T-helper 22 cell (primary cell): ENCODE results near the gene TLCD1.
A peak's percentile ranks its signal among the peaks of the same experiment; 100 is the strongest.

Source experiments
- DNase-seq: peaks from one replicate; pipeline ENCODE4 v3.0.0-alpha.2; 2020; ENCODE audit warnings: low read depth

Gene TLCD1, protein sequence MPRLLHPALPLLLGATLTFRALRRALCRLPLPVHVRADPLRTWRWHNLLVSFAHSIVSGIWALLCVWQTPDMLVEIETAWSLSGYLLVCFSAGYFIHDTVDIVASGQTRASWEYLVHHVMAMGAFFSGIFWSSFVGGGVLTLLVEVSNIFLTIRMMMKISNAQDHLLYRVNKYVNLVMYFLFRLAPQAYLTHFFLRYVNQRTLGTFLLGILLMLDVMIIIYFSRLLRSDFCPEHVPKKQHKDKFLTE

GRCh38 chr17:28726226-28726626, at the start of gene TLCD1:
Gene TLCD1, minus strand, starts transcription at chr17:28726233. Its CDS starts 136 bp downstream, at chr17:28726097.
- peak; percentile 58 for DNase-seq

GRCh38 chr17:28774206-28774605, 48.2 kb upstream of the TLCD1 start:
- no peak for DNase-seq

DNA sequence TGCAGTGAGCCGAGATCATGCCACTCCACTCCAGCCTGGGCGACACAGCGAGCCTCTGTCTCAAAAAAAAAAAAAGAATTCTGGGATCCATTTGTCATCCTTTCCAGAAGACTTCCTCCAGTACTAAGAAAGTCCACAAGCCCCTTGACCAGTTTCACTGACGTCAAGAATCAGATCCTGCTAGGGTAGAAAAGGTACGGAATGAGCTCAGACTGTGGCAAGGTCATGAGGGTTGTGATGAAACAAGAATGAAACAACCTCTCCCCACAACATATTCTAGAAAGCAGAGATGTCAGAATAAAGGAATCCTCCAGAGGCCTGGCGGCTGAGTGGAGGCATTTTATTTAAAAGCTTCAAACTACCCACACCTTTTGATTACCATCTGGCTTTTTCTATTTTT, 47.7 kb upstream of the TLCD1 start:
- DNase-seq, result no peak

GRCh38 chr17:28765038-28765437, 39.0 kb upstream of the TLCD1 start:
- no peak for DNase-seq

- peak; percentile 32 for DNase-seq
Observed at GRCh38 chr17:28763804-28764266, 37.8 kb upstream of the TLCD1 start.

GRCh38 chr17:28763137-28763799, 37.2 kb upstream of the TLCD1 start:
- DNase-seq, result no peak

GRCh38 chr17:28760601-28761562, 34.8 kb upstream of the TLCD1 start:
- no peak for DNase-seq

DNA sequence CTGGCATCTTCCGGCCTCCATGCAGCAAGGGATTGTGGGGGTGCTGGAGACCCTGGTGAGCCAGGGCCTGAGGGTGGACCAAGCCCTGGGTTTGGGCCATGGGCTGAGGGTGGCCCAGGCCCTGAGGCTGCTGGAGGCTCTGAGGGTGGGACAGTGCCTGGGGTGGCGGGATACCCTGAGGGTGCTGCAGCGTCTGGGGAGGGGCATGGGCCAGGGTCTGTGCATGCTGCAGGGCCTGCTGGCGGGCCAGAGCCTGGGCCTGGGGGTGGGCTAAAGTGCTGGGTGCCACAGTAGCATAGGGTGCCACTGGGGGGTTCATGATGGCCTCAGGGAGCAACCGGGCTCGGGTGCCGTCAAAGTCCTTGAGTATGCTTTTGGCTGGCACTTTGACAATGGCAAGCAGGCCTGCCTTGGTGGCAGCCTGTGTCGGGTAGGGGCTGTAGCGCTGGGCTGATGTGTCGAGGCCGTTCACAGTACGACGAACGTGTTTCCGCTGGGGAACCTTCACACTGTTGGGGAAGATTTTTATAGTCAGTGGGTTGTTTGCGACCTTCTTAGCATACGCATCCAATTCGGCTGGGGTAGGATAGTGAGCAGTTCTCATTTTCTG, 33.3 kb upstream of the TLCD1 start:
- no peak for DNase-seq

DNA sequence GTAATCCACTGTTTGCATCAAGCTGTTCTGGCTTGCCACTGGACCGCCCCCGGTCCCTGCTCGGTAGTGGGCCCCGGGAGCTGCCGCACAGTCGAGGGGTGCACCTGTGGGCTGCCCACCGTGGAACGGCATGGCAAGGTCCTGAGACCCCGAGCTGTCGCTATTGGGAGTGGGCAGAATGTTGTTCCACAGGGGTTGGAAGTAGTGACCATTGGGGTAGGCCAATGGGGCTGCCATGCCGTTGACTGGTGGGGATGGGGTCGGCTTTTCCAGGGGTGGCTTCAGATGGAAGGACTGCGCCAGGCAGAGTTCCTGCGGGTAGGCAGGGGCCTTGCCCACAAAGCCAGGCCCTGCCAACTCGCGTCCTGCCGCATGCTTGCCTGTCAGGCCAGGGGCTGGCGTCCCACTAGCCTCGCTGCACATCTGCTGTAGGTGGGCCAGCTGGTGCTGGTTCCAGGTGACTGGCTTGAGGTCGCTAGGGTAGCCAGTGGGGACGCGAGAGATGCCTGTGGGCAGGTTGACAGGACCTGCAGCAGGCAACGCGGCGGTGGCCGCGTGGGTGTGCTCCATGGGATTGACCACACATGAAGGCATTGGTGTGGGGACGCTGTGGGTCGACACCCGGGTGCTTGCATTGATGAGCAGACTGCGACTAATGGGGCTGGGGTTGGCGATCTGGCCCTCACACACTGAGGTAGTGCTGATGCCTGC, 32.5 kb upstream of the TLCD1 start:
- no peak for DNase-seq

- no peak for DNase-seq
Observed at GRCh38 chr17:28756049-28756804, 30.2 kb upstream of the TLCD1 start.

DNA sequence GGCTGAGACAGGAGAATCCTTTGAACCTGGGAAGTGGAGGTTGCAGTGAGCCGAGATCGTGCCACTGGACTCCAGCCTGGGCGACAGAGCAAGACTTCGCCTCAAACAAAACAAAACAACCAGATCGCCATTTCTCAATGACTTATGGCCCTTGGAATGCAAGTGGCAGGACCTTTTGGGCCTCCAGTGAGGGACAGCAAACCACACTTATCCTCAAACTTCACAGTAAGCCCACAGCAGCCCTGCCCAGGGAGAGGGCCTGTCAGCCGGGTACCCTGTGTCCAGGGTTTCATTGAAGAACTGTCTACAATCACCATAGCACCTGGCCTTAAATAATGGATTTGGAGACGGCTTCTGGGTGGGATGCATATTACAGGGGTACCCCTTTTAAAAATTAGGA, 29.5 kb upstream of the TLCD1 start:
- DNase-seq, result no peak

- DNase-seq, result no peak
Observed at GRCh38 chr17:28751600-28752366, 25.8 kb upstream of the TLCD1 start.

- peak; percentile 76 for DNase-seq
Observed at GRCh38 chr17:28750178-28751047, 24.4 kb upstream of the TLCD1 start.

DNA sequence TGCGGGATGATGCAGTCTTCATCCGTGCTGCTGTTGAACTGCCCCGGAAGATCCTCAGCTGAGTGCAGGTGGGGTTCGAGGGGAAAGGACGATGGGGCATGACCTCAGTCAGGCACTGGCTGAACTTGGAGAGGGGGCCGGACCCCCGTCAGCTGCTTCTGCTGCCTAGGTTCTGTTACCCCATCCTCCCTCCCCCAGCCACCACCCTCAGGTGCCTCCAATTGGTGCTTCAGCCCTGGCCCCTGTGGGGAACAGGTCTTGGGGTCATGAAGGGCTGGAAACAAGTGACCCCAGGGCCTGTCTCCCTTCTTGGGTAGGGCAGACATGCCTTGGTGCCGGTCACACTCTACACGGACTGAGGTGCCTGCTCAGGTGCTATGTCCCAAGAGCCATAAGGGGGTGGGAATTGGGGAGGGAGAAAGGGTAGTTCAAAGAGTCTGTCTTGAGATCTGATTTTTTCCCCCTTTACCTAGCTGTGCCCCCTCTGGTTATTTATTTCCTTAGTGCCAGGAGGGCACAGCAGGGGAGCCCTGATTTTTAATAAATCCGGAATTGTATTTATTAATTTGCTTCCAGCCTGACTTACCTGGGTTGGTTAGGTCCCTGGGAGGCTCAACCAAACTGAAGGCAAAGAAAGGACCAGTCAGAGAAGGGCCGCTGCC, 23.6 kb upstream of the TLCD1 start:
- DNase-seq, result no peak

GRCh38 chr17:28748852-28749515, 23.0 kb upstream of the TLCD1 start:
- DNase-seq, result no peak

DNA sequence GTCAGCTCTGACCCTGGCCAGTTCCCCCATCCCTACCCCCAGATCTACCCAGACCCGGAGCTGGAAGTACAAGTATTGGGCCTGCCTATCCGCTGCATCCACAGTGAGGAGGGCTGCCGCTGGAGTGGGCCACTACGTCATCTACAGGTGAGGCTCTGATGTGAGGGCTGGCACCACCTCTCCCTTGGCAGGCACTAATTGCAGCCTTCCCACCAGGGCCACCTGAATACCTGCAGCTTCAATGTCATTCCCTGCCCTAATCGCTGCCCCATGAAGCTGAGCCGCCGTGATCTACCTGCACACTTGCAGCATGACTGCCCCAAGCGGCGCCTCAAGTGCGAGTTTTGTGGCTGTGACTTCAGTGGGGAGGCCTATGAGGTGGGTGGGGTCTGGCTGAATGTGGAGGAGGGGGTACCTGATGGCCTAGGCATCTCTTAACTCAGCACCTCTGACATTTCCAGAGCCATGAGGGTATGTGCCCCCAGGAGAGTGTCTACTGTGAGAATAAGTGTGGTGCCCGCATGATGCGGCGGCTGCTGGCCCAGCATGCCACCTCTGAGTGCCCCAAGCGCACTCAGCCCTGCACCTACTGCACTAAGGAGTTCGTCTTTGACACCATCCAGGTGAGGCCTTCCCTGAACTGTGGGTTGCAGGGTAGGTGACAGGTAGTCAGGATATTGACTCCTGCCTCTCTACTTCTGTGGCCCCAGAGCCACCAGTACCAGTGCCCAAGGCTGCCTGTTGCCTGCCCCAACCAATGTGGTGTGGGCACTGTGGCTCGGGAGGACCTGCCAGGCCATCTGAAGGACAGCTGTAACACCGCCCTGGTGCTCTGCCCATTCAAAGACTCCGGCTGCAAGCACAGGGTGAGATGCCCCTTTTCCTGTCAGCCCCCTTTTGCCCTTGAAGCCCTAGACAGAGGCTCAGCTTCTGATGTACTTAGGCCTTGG, 22.0 kb upstream of the TLCD1 start:
- no peak for DNase-seq
